ENCODE measurements around the gene SIAE. TPM values are rescaled to one million over a fixed set of nuclear protein-coding genes. Genes with fewer than 3 reads are reported as not detected.

Gene SIAE
- total RNA-seq, 1 donor from 2014 or later: 2.1 TPM

DNA sequence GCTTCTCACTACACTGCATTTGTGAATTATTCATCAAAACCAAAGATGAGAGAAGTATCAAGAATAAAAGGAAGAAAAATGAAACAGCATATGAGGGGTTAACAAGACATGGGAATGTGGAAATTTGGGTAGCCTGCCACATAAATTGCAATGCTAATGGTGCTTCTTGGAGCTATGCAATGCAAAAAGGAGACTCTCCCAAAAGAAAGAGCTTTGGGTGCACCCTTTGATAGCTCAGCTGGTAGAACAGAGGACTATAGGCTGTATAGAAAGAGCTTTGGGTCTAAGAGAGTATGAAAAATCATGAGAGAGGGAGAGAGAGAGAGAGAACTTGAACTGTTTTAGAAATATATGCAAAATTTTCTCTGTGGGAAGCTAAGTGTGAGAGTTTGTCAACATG lies 26.5 kb upstream of the SIAE start:
- Histone ChIP-seq H3K27ac (ENCODE audit: low read depth, low read length) (no peak overlapping the region), H3K9me3 (ENCODE audit: control insufficient read depth in 3 of 3, low read length in 3 of 3) (peaks cover 0 to 2% (median 0%) of the 10 kb centered on the region in 3 donors), H3K27me3 (ENCODE audit: control insufficient read depth in 3 of 3, insufficient read depth in 3 of 3, low read length in 3 of 3) (peaks cover 3 to 4% (median 3%) of the 10 kb centered on the region in 3 donors), H3K9ac (ENCODE audit: low read depth in 1 of 3, low read length in 3 of 3) (no peak overlapping the region), H3K36me3 (ENCODE audit: control insufficient read depth in 3 of 3, insufficient read depth in 3 of 3, low read length in 3 of 3) (no peaks in the 10 kb centered on the region), H3K4me1 (ENCODE audit: control insufficient read depth in 3 of 3, insufficient read depth in 3 of 3, low read length in 3 of 3) (no peaks in the 10 kb centered on the region), H3K4me3 (ENCODE audit: low read length in 3 of 3) (no peak overlapping the region)

DNA sequence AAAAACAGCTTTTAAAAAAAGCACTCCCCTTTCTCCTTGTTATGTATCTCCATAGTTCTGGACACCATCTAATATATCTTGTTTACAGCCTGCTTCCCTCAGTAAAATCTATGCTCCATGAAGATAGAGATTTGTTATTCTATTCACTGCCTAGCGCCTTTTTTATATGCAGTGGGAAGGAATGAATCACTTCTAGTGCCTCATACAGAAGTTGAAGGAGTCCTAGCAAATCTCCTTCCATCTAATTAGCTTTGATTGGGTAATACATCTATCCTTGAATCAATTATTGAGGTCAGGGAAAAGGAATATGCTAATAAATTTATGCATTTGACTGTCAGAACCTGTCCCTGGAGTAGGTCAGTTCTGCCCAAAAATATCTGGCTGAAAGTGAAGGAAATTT lies 26.0 kb upstream of the SIAE start:
- Histone ChIP-seq H3K9ac (ENCODE audit: low read depth in 1 of 3, low read length in 3 of 3) (no peak overlapping the region), H3K4me3 (ENCODE audit: low read length in 3 of 3) (no peak overlapping the region), H3K4me1 (ENCODE audit: control insufficient read depth in 3 of 3, insufficient read depth in 3 of 3, low read length in 3 of 3) (no peaks in the 10 kb centered on the region), H3K9me3 (ENCODE audit: control insufficient read depth in 3 of 3, low read length in 3 of 3) (peaks cover 0 to 2% (median 0%) of the 10 kb centered on the region in 3 donors), H3K27ac (ENCODE audit: low read depth, low read length) (no peak overlapping the region), H3K36me3 (ENCODE audit: control insufficient read depth in 3 of 3, insufficient read depth in 3 of 3, low read length in 3 of 3) (no peaks in the 10 kb centered on the region), H3K27me3 (ENCODE audit: control insufficient read depth in 3 of 3, insufficient read depth in 3 of 3, low read length in 3 of 3) (peaks cover 3 to 4% (median 3%) of the 10 kb centered on the region in 3 donors)

DNA sequence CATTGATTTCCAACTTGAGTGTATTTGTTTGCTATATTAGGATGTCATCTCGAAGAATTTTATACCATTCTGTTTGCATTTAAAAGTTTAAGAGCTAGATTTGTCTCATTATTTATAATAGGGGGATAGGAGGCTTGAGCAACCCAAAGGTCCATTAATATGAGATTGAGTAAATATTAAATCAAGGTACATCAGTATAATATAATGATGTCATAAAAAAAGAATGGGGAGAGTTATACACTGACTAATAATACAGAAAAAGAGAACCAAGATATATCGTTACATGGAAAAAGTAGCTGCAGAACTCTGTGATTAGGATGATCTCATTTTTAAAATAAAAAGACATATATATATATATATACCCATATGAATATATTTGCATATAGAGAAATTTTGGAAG lies 19.6 kb upstream of the SIAE start:
- Histone ChIP-seq H3K4me3 (ENCODE audit: low read length in 3 of 3) (no peak overlapping the region), H3K9ac (ENCODE audit: low read depth in 1 of 3, low read length in 3 of 3) (no peak overlapping the region), H3K27me3 (ENCODE audit: control insufficient read depth in 3 of 3, insufficient read depth in 3 of 3, low read length in 3 of 3) (no peaks in the 10 kb centered on the region), H3K4me1 (ENCODE audit: control insufficient read depth in 3 of 3, insufficient read depth in 3 of 3, low read length in 3 of 3) (no peaks in the 10 kb centered on the region), H3K27ac (ENCODE audit: low read depth, low read length) (no peak overlapping the region), H3K36me3 (ENCODE audit: control insufficient read depth in 3 of 3, insufficient read depth in 3 of 3, low read length in 3 of 3) (no peaks in the 10 kb centered on the region), H3K9me3 (ENCODE audit: control insufficient read depth in 3 of 3, low read length in 3 of 3) (no peaks in the 10 kb centered on the region)

DNA sequence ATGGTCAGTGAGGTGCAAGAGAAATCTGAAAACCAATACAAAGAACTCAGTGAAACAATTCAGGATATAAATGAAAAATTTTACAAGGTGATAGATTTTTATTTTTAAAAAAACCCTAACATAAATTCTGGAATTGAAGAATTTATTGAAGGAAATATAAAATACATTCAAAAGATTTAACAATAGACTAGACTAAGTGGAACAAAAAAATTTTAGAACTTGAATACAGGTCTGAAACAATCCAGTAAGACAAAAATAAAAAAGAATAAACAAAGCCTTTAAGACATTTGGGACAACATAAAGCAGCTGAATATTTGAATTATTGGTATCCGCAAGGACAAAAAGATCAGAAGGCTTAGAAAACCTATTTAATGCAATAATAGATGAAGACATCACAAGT lies 8.9 kb upstream of the SIAE start:
- Histone ChIP-seq H3K27me3 (ENCODE audit: control insufficient read depth in 3 of 3, insufficient read depth in 3 of 3, low read length in 3 of 3) (no peaks in the 10 kb centered on the region), H3K4me1 (ENCODE audit: control insufficient read depth in 3 of 3, insufficient read depth in 3 of 3, low read length in 3 of 3) (no peaks in the 10 kb centered on the region), H3K9me3 (ENCODE audit: control insufficient read depth in 3 of 3, low read length in 3 of 3) (no peaks in the 10 kb centered on the region), H3K4me3 (ENCODE audit: low read length in 3 of 3) (no peak overlapping the region), H3K27ac (ENCODE audit: low read depth, low read length) (no peak overlapping the region), H3K9ac (ENCODE audit: low read depth in 1 of 3, low read length in 3 of 3) (no peak overlapping the region), H3K36me3 (ENCODE audit: control insufficient read depth in 3 of 3, insufficient read depth in 3 of 3, low read length in 3 of 3) (no peaks in the 10 kb centered on the region)

DNA sequence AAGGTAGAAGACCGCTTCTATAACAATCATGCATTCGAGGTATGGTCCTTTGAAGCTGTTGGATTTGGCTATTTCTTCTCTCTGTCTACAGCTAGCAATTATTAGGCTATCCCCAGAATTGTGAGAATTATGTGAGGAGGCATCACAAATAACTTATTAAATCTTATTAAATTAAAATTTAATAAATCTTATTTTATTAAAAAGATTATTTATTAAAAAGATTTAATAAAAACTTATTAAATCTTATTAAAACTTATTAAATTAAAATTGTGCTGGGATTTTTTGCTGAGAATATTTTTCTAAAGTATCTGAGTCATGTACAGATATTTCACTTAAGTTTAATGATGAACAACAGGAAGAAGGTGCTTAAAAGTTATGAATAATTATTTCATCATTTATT lies 7.9 kb upstream of the SIAE start:
- Histone ChIP-seq H3K4me1 (ENCODE audit: control insufficient read depth in 3 of 3, insufficient read depth in 3 of 3, low read length in 3 of 3) (no peaks in the 10 kb centered on the region), H3K9ac (ENCODE audit: low read depth in 1 of 3, low read length in 3 of 3) (no peak overlapping the region), H3K36me3 (ENCODE audit: control insufficient read depth in 3 of 3, insufficient read depth in 3 of 3, low read length in 3 of 3) (no peaks in the 10 kb centered on the region), H3K27ac (ENCODE audit: low read depth, low read length) (no peak overlapping the region), H3K4me3 (ENCODE audit: low read length in 3 of 3) (no peak overlapping the region), H3K27me3 (ENCODE audit: control insufficient read depth in 3 of 3, insufficient read depth in 3 of 3, low read length in 3 of 3) (no peaks in the 10 kb centered on the region), H3K9me3 (ENCODE audit: control insufficient read depth in 3 of 3, low read length in 3 of 3) (no peaks in the 10 kb centered on the region)

DNA sequence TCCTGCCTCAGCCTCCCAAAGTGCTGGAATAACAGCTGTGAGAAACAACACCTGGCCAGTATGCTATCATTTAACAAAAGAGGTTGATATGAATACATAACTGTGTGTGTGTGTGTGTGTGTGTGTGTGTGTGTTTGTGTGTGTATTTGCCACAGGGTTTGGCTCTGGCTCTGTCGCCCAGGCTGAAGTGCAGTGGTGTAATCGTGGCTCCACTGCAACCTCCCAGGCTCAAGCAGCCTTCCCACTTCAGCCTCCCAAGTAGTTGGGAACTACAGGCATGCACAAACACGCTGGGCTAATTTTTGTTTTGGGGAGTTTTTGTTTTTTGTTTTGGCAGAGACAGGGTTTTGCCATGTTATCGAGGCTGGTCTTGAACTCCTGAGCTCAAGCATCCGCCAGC lies 4.9 kb upstream of the SIAE start:
- no peak overlapping the region for H3K4me3 ChIP-seq (ENCODE audit: low read length in 3 of 3)
- no peaks in the 10 kb centered on the region for H3K9me3 ChIP-seq (ENCODE audit: control insufficient read depth in 3 of 3, low read length in 3 of 3)
- no peak overlapping the region for H3K27ac ChIP-seq (ENCODE audit: low read depth, low read length)
- H3K36me3 ChIP-seq (ENCODE audit: control insufficient read depth in 3 of 3, insufficient read depth in 3 of 3, low read length in 3 of 3): no peaks in the 10 kb centered on the region
- peaks cover 5 to 7% (median 5%) of the 10 kb centered on the region in 3 donors for H3K4me1 ChIP-seq (ENCODE audit: control insufficient read depth in 3 of 3, insufficient read depth in 3 of 3, low read length in 3 of 3)
- no peaks in the 10 kb centered on the region for H3K27me3 ChIP-seq (ENCODE audit: control insufficient read depth in 3 of 3, insufficient read depth in 3 of 3, low read length in 3 of 3)
- no peak overlapping the region for H3K9ac ChIP-seq (ENCODE audit: low read depth in 1 of 3, low read length in 3 of 3)

DNA sequence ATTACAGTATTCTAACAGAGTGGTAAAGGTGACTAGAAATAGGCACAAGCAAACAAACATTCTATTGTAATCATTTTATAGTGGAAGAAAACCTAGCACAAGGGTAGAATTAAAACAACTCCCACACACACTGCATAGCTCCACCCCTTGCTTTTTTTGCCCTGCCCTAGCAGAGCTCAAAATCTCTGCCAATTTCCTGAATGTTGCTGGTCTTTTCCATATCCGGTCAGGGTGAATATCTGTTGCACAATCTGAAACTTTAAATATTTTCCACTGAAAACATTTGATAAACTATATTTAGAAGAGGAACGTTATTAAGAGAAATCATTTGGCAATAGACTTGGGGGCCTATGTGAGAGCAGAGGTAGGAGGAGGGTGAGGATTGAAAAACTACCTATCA lies 2.8 kb upstream of the SIAE start:
- Histone ChIP-seq H3K9ac (ENCODE audit: low read depth in 1 of 3, low read length in 3 of 3) (no peak overlapping the region), H3K9me3 (ENCODE audit: control insufficient read depth in 3 of 3, low read length in 3 of 3) (no peaks in the 10 kb centered on the region), H3K36me3 (ENCODE audit: control insufficient read depth in 3 of 3, insufficient read depth in 3 of 3, low read length in 3 of 3) (no peaks in the 10 kb centered on the region), H3K4me1 (ENCODE audit: control insufficient read depth in 3 of 3, insufficient read depth in 3 of 3, low read length in 3 of 3) (peaks cover 10 to 16% (median 12%) of the 10 kb centered on the region in 3 donors), H3K27ac (ENCODE audit: low read depth, low read length) (no peak overlapping the region), H3K4me3 (ENCODE audit: low read length in 3 of 3) (no peak overlapping the region), H3K27me3 (ENCODE audit: control insufficient read depth in 3 of 3, insufficient read depth in 3 of 3, low read length in 3 of 3) (no peaks in the 10 kb centered on the region)

DNA sequence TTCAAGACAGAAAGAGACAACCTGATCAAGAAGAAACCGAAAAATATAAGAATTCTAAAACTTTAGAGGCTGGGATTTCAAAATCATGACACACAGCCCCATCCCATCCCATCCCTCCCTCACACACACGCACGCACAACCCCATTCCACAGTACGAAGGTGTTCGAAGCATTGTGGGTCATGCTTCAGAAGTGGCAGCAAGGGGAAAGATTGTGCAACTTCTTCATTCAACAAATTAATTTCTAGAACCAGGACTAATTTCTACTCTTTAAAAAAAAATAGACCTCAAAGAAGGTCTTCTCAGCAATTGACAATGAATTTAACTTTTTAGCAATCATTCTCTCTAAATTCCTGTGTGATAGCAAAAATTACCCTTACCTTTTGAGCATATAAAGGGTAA lies 1.0 kb upstream of the SIAE start:
- no peaks in the 10 kb centered on the region for H3K9me3 ChIP-seq (ENCODE audit: control insufficient read depth in 3 of 3, low read length in 3 of 3)
- peak overlapping the region; percentile 82 to 84 (median 83) for H3K4me3 ChIP-seq (ENCODE audit: low read length in 3 of 3)
- no peaks in the 10 kb centered on the region for H3K27me3 ChIP-seq (ENCODE audit: control insufficient read depth in 3 of 3, insufficient read depth in 3 of 3, low read length in 3 of 3)
- peak overlapping the region; percentile 52 to 63 (median 60) for H3K9ac ChIP-seq (ENCODE audit: low read depth in 1 of 3, low read length in 3 of 3)
- peak overlapping the region; percentile 80 for H3K27ac ChIP-seq (ENCODE audit: low read depth, low read length)
- peaks cover 10 to 19% (median 12%) of the 10 kb centered on the region in 3 donors for H3K4me1 ChIP-seq (ENCODE audit: control insufficient read depth in 3 of 3, insufficient read depth in 3 of 3, low read length in 3 of 3)
- H3K36me3 ChIP-seq (ENCODE audit: control insufficient read depth in 3 of 3, insufficient read depth in 3 of 3, low read length in 3 of 3): no peaks in the 10 kb centered on the region

DNA sequence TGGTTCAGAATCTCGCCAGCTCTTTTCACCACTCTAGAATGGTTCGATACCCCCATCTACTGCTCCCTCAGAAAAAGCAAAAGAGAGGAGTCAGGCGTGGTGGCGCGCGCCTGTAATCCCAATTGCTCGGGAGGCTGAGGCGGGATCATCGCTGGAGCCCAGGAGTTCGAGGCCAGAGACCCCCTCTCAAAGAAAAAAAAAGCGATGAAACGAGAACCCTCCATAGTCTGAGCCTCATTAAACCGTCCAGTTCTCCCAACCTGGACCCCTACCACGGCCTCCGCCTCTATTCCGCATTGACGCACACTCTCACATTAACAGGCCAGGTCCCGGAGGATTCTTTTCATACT lies 604 bp upstream of the SIAE start:
- Histone ChIP-seq H3K9ac (ENCODE audit: low read depth in 1 of 3, low read length in 3 of 3) (peak overlapping the region; percentile 52 to 63 (median 60)), H3K36me3 (ENCODE audit: control insufficient read depth in 3 of 3, insufficient read depth in 3 of 3, low read length in 3 of 3) (no peaks in the 10 kb centered on the region), H3K4me3 (ENCODE audit: low read length in 3 of 3) (peak overlapping the region; percentile 82 to 84 (median 83)), H3K27me3 (ENCODE audit: control insufficient read depth in 3 of 3, insufficient read depth in 3 of 3, low read length in 3 of 3) (no peaks in the 10 kb centered on the region), H3K9me3 (ENCODE audit: control insufficient read depth in 3 of 3, low read length in 3 of 3) (no peaks in the 10 kb centered on the region), H3K4me1 (ENCODE audit: control insufficient read depth in 3 of 3, insufficient read depth in 3 of 3, low read length in 3 of 3) (peaks cover 10 to 19% (median 12%) of the 10 kb centered on the region in 3 donors), H3K27ac (ENCODE audit: low read depth, low read length) (peak overlapping the region; percentile 80)

DNA sequence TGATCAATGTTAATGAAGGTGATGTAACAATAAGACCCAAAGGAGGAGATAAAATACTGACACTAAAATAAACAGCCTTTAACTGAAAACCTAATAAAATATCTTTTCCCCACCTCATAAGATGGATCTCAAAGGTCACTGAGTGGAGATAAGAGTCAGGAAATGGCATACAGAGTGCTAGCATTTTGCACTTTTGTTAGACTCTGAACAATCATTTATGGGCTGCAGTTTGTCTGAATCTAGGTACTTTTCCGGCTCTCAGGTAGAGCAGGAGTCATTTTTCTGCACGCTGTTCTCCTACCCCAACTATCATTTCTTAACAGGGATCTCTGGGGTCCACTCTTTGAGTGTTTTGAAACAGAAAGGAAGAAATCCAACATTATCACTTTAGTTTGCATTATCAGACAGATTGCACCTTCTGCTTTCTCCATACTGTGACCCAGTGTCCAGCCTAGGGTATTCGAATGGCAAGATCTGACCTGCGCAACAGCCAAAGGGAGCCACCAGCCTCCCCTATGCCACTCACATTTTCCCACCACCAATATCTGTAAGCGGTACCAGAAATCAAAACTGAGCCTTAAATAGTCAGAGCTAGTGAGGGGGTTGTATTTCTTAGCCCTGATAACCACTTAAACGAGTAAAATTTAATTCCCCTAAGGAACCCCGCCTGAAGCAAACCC lies 863 bp downstream of the SIAE start:
- no peaks in the 10 kb centered on the region for H3K9me3 ChIP-seq (ENCODE audit: control insufficient read depth in 3 of 3, low read length in 3 of 3)
- H3K4me3 ChIP-seq (ENCODE audit: low read length in 3 of 3): peak overlapping the region; percentile 78 to 84 (median 83)
- H3K9ac ChIP-seq (ENCODE audit: low read depth in 1 of 3, low read length in 3 of 3): peak overlapping the region; percentile 90 to 91 (median 90)
- peaks cover 0 to 11% (median 1%) of the 10 kb centered on the region in 3 donors for H3K36me3 ChIP-seq (ENCODE audit: control insufficient read depth in 3 of 3, insufficient read depth in 3 of 3, low read length in 3 of 3)
- H3K27ac ChIP-seq (ENCODE audit: low read depth, low read length): peak overlapping the region; percentile 80
- no peaks in the 10 kb centered on the region for H3K27me3 ChIP-seq (ENCODE audit: control insufficient read depth in 3 of 3, insufficient read depth in 3 of 3, low read length in 3 of 3)
- peaks cover 10 to 19% (median 12%) of the 10 kb centered on the region in 3 donors for H3K4me1 ChIP-seq (ENCODE audit: control insufficient read depth in 3 of 3, insufficient read depth in 3 of 3, low read length in 3 of 3)

All from skeletal muscle tissue (tissue), 4 donors.